ENCODE data around the gene MUSTN1. TPM values are rescaled to one million over a fixed set of nuclear protein-coding genes. Genes with fewer than 3 reads are reported as not detected.

Gene MUSTN1
- total RNA-seq, 2 experiments from 2014 or later: 0.40 to 3.0 TPM

DNA sequence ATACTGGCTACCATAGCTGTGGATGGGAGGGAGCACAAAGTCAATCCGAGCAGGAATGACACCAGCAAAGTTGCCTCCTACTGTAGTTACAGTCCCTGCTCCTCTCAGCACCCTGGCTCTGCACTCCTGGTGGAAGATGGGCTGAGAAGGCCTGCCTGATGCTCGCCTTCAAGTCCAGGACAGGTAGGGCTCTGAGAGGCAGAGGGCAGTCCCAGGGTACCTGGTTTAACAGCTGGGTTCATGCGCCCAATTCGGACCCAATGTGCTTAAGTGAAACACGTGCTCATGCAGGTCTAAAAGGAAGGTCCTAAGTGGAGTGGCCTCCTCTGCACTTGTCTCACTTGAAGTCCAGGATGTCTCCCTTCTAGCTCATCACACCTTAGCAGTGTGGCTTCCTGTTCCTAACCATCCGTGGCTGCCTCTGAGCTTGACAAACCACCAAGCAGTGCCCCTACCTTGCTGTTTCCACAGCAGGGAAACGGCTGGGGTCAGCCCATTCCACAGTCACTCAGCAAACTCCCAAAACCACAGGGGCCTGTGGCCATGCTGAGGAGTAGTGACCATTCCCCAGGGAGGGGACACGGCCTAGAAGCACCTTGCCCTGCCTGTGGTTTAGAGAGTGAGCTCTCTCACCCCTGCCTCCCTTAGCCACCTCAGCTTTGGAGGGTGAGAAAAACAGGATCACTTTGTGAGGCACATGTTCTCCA, 3.9 kb upstream of the MUSTN1 start:
- H3K4me1 Mint-ChIP-seq: peaks cover 47% of the 10 kb centered on the region
- CTCF ChIA-PET: interaction anchor here (0.7 to 1.8 kb wide), 11 partner anchors 10 to 208 kb away, joined by 3 to 6 read pairs (median 4); no protein-coding TSS in a partner anchor
- H3K36me3 Mint-ChIP-seq: peaks cover 16% of the 10 kb centered on the region
- H3K27ac Mint-ChIP-seq: peak overlapping the region; percentile 45
- peak; percentile 82 for DNase-seq
- no peak overlapping the region for H3K4me3 Mint-ChIP-seq
- peak; percentile 93 for ATAC-seq
- no peaks in the 10 kb centered on the region for H3K27me3 Mint-ChIP-seq
- H3K9me3 Mint-ChIP-seq (ENCODE audit: low read depth): no peaks in the 10 kb centered on the region

- ATAC-seq: no peak
- Mint-ChIP-seq H3K27me3 (no peaks in the 10 kb centered on the region), H3K36me3 (peaks cover 16% of the 10 kb centered on the region), H3K4me1 (peaks cover 47% of the 10 kb centered on the region), H3K27ac (peak overlapping the region; percentile 45), H3K9me3 (ENCODE audit: low read depth) (no peaks in the 10 kb centered on the region), H3K4me3 (no peak overlapping the region)
- CTCF ChIA-PET: interaction anchor here (1.2 to 1.5 kb wide), 3 partner anchors 8 to 57 kb away, joined by 3 to 4 read pairs (median 4); no protein-coding TSS in a partner anchor
- DNase-seq: no peak
These were observed 2.2 kb upstream of the MUSTN1 start for GRCh38 chr3:52836986-52837385.

DNA sequence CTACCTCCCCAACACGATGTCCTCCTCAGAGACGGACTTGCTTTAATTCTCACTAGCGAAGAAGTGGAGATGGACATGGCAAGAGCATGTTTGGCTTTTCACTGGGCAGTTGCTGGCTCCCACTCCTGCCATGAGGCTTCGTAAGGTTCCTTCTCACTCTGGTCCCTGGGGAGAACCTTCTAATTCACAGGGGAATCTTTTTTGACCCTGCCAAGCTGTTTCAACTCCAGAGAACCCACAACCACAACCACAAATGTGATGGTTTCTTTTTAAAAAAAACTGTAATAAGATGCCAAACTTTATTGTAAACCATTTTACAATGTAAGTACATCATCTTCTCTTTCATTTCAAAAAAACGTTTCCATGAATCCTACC, 1.6 kb upstream of the MUSTN1 start:
- H3K9me3 Mint-ChIP-seq (ENCODE audit: low read depth): no peaks in the 10 kb centered on the region
- peaks cover 47% of the 10 kb centered on the region for H3K4me1 Mint-ChIP-seq
- H3K4me3 Mint-ChIP-seq: no peak overlapping the region
- CTCF ChIA-PET: interaction anchor here (1.2 to 1.3 kb wide), 2 partner anchors 12 to 57 kb away, joined by 3 to 4 read pairs; no protein-coding TSS in a partner anchor
- DNase-seq (no peak), ATAC-seq (no peak)
- peak overlapping the region; percentile 45 for H3K27ac Mint-ChIP-seq
- H3K27me3 Mint-ChIP-seq: no peaks in the 10 kb centered on the region
- H3K36me3 Mint-ChIP-seq: peaks cover 14% of the 10 kb centered on the region

GRCh38 chr3:52835766-52836470, 1.1 kb upstream of the MUSTN1 start:
- ATAC-seq (no peak), DNase-seq (no peak)
- Mint-ChIP-seq H3K27ac (no peak overlapping the region), H3K9me3 (ENCODE audit: low read depth) (no peaks in the 10 kb centered on the region), H3K4me3 (no peak overlapping the region), H3K4me1 (peaks cover 51% of the 10 kb centered on the region), H3K27me3 (no peaks in the 10 kb centered on the region), H3K36me3 (peaks cover 12% of the 10 kb centered on the region)
- CTCF ChIA-PET: interaction anchor here (1.3 kb wide), 1 partner anchor 58 kb away, joined by 4 read pairs; no protein-coding TSS in a partner anchor

GRCh38 chr3:52833202-52833601, 1.6 kb downstream of the MUSTN1 start:
- no peaks in the 10 kb centered on the region for H3K27me3 Mint-ChIP-seq
- H3K4me1 Mint-ChIP-seq: peaks cover 36% of the 10 kb centered on the region
- CTCF ChIA-PET: no interaction called here
- peaks cover 4% of the 10 kb centered on the region for H3K36me3 Mint-ChIP-seq
- H3K9me3 Mint-ChIP-seq (ENCODE audit: low read depth): no peaks in the 10 kb centered on the region
- no peak overlapping the region for H3K4me3 Mint-ChIP-seq
- no peak for ATAC-seq
- DNase-seq: no peak
- no peak overlapping the region for H3K27ac Mint-ChIP-seq

- H3K27ac Mint-ChIP-seq: no peak overlapping the region
These were observed 3.1 kb downstream of the MUSTN1 start for GRCh38 chr3:52831500-52832301.

DNA sequence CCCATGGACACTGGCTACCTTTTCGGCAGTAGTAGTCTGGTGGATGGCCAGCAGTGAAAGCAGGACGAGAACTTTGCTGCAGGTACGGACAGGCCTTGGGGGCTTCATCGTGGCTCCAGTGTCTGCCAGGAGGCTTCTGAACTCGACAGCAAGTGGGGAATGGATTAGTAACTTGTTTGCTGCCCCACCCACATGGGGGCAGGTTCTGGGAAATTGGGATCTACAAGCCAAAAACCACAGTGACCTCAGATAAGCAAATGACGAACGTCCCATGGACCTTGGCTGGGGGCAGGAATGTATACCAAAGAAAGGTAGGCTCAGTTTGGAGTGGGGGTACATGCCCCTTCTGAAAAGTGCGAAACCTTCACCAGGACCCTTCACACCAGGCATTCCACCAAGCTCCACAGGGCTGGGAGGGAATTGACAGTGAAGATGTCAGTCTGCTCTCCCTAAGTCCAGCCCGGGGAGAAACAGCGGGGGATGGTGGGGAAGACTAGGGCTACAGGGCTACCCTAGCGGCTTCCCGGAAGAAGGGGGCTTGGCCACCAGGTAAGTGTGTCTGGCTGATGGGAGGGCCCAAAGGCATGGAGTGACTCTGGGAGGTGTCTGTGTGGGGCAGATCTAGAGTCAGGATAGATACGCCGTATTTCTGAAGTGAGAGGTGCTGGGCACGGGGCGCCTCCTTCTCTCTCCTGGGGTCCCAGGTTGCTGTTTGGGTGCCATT, 4.1 kb downstream of the MUSTN1 start, which contains the start of gene ITIH4:
Gene ITIH4, minus strand, starts transcription at position 138 of the 724 bp plus-strand sequence. Its CDS starts 30 bp downstream, at position 108.
- no peak for DNase-seq
- Mint-ChIP-seq H3K4me1 (peaks cover 16% of the 10 kb centered on the region), H3K27me3 (no peaks in the 10 kb centered on the region), H3K4me3 (no peak within 1 kb of the TSS), H3K36me3 (no peaks in the 10 kb centered on the region), H3K9me3 (ENCODE audit: low read depth) (no peaks in the 10 kb centered on the region), H3K27ac (no peak within 1 kb of the TSS)
- ATAC-seq: no peak
- CTCF ChIA-PET: interaction anchor here (1.8 kb wide), 1 partner anchor 9 kb away, joined by 5 read pairs; no protein-coding TSS in a partner anchor

More at GRCh38 chr3:52831500-52832301, 3.1 kb downstream of the MUSTN1 start:
- no peak for DNase-seq
- peak; percentile 10 for ATAC-seq
- Mint-ChIP-seq H3K4me1 (peaks cover 20% of the 10 kb centered on the region), H3K36me3 (no peaks in the 10 kb centered on the region), H3K9me3 (ENCODE audit: low read depth) (no peaks in the 10 kb centered on the region), H3K27me3 (no peaks in the 10 kb centered on the region), H3K4me3 (no peak overlapping the region)
- CTCF ChIA-PET: interaction anchor here (1.8 kb wide), 1 partner anchor 10 kb away, joined by 5 read pairs; no protein-coding TSS in a partner anchor

DNA sequence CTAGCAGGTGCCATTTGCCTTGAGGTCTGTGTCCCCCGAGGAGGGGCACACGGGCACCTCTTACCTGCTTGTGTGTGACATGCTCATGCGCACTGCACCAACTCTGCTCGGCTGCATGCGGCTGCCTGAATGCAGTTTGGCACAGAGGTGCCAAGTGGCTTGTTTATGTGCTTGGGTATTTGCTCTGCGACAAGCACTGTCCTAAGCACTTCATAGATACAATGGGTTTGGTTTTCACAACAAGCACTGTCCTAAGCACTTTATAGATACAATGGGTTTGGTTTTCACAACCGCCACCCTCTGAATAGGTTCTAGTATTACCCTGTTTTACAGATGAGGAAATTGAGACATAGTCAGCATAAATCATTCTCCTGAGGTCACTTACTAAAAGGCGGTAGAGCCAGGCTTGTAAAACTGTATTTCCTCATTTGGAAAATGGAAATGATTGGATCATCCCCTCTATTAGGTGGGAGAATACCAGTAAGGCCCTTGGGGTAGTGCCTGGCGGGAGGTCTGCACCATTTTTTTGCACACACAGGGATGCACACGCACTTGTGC, 4.8 kb downstream of the MUSTN1 start:
- ATAC-seq (no peak), DNase-seq (no peak)
- Mint-ChIP-seq H3K9me3 (ENCODE audit: low read depth) (no peaks in the 10 kb centered on the region), H3K4me1 (peaks cover 16% of the 10 kb centered on the region), H3K27me3 (no peaks in the 10 kb centered on the region), H3K4me3 (no peak overlapping the region), H3K27ac (no peak overlapping the region), H3K36me3 (no peaks in the 10 kb centered on the region)
- CTCF ChIA-PET: interaction anchor here (1.9 kb wide), 1 partner anchor 8 kb away, joined by 4 read pairs; no protein-coding TSS in a partner anchor

DNA sequence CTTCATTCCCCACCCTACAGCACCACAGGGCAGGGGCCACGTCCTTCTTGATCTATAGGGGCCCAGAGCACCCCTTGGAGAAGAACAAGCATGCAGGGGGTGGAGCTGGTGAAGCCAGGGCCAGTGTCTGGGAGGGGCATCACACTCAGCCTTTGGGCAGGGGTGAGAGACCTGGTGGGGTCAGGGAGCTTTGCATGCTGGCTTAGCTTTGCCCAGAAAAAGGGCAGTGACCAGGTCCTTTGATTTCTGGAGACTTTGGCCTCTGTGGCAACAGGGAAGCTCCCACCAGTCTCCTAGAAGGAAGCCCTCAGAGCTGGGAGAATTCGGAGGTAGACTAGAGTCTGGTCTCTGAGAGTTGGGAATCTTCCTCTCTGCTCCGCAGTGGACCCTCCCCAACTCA, 5.3 kb downstream of the MUSTN1 start:
- Mint-ChIP-seq H3K4me1 (peaks cover 16% of the 10 kb centered on the region), H3K9me3 (ENCODE audit: low read depth) (no peaks in the 10 kb centered on the region), H3K27ac (no peak overlapping the region), H3K36me3 (no peaks in the 10 kb centered on the region), H3K27me3 (no peaks in the 10 kb centered on the region), H3K4me3 (no peak overlapping the region)
- CTCF ChIA-PET: interaction anchor here (1.9 kb wide), 1 partner anchor 8 kb away, joined by 4 read pairs; no protein-coding TSS in a partner anchor
- ATAC-seq (no peak), DNase-seq (no peak)

DNA sequence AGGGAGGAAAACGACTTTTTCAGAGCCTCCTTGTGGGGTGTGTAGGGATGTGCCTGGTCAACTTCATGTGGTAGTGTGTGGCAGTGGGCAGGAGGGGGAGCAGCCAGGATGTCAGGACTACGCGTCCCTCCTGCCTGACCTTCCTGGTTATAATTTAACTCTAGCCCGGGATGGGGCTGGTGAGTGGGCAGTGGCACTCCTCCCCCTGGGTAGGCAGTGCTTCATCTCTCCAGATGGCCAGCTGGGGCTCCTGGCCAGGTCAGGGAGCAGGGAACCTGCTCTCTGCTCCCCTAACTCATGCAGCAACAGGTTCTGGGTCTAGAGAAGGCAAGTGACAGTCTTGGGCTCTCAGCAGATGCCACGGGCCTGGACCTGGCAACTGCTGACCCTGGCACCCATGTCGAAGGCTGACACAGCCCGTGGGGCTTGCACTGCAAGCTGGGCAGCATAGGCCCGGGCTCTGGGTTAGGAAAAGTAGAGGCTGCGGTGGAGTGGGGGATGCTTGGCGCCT, 6.9 kb downstream of the MUSTN1 start:
- H3K4me1 Mint-ChIP-seq: peaks cover 16% of the 10 kb centered on the region
- CTCF ChIA-PET: interaction anchor here (1.9 kb wide), 1 partner anchor 10 kb away, joined by 4 read pairs; no protein-coding TSS in a partner anchor
- no peak overlapping the region for H3K27ac Mint-ChIP-seq
- DNase-seq: no peak
- H3K36me3 Mint-ChIP-seq: no peaks in the 10 kb centered on the region
- H3K9me3 Mint-ChIP-seq (ENCODE audit: low read depth): no peaks in the 10 kb centered on the region
- H3K27me3 Mint-ChIP-seq: no peaks in the 10 kb centered on the region
- no peak for ATAC-seq
- no peak overlapping the region for H3K4me3 Mint-ChIP-seq

GRCh38 chr3:52827441-52827840, 7.4 kb downstream of the MUSTN1 start:
- Mint-ChIP-seq H3K9me3 (ENCODE audit: low read depth) (no peaks in the 10 kb centered on the region), H3K4me3 (no peak overlapping the region), H3K27ac (no peak overlapping the region), H3K4me1 (peaks cover 16% of the 10 kb centered on the region), H3K27me3 (no peaks in the 10 kb centered on the region), H3K36me3 (no peaks in the 10 kb centered on the region)
- ATAC-seq (no peak), DNase-seq (no peak)
- CTCF ChIA-PET: no interaction called here

DNA sequence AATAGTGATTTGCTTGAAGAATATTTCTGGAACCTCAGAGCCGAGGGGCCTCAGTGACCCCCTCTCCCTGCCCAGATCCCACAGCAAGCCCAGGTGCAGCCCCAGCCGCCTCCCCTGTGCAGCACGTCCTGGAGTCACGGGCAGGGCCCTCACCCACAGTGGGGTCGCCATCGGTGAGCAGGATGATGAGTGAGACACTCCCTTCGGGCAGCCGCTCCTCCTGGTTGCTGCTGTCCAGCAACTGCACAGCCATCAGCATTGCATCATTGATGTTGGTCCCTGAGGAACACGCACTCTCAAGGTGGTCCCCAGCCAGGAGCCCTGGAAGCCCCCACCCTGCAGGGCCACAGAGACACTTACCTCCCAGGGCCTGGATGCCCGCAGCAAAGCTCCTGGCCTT, 10.8 kb downstream of the MUSTN1 start:
- Mint-ChIP-seq H3K4me3 (no peak overlapping the region), H3K27me3 (no peaks in the 10 kb centered on the region), H3K4me1 (no peaks in the 10 kb centered on the region), H3K27ac (no peak overlapping the region), H3K9me3 (ENCODE audit: low read depth) (no peaks in the 10 kb centered on the region), H3K36me3 (no peaks in the 10 kb centered on the region)
- ATAC-seq: no peak
- CTCF ChIA-PET: no interaction called here
- no peak for DNase-seq

Data from activated CD8-positive, alpha-beta memory T cell treated with anti-CD3 and anti-CD28 coated beads, Interleukin-2, amount 10 ng/mL, durations not matched to agents 7 days and 5 days (primary cell).